Choroid plexus epithelial cell (primary cell): ENCODE measurements around the gene NCOR2.

Experiments used
- DNase-seq: peaks from one replicate; pipeline ENCODE4 v3.0.0-alpha.2; 2010; ENCODE audit warnings: low read depth
- H3K4me3 ChIP-seq: 2 replicates; pipeline ENCODE4 v1.5.1; 2011; ENCODE audit warnings: low read depth, mild to moderate bottlenecking, control low read depth, low read length, moderate library complexity
- TF ChIP-seq, protein P1 (sequence below): conservative IDR thresholded peaks from 2 replicates; pipeline ENCODE4 v1.5.1; 2011; ENCODE audit warnings: low read depth, mild to moderate bottlenecking, control low read depth, inconsistent platforms, low read length, moderate library complexity

Gene NCOR2

DNA sequence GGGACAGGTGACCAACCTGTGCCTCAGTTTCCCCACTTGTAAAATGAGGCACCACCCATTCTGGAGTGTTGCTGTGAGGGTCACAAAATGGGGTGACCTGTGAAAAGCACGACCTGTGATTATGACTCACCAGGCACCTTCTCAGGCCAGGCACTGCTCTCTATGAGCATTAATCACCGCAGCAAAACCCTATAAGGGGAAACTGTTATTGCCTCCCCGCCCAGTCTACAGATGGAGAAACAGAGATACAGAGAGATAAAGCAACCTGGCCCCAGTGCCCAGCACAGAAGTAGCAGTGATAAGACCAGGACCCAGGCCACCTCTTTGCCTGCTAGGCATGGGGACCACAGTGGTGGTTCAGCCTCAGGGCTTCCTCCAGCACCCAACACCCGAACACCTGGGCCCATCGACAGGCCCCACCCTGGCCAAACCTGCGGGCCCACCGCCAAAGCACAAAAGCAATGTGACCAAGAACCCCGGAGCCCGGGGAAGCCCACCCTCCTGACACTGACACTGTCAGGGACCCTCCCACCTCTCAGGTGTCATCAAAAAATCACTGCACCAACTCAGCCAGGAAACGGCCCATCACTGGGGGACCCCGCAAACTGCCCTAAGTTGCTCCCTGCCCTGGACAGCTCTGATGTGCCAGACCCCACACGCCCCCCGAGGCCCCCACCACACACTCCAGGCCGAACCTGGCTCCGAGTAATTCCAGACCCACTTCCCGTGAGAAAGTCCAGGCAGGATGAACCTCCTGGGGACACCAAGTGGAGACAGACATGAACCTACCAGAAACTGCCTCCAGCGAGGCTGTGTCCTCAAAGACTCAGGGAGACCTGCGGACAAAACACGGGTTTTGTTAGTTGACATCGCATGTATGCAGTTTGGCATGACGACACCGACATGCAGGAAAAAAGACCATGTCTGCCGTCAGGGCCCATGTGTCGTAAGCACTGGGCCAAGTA, 32.4 kb downstream of the NCOR2 start:
- TF ChIP-seq, protein P1, sequence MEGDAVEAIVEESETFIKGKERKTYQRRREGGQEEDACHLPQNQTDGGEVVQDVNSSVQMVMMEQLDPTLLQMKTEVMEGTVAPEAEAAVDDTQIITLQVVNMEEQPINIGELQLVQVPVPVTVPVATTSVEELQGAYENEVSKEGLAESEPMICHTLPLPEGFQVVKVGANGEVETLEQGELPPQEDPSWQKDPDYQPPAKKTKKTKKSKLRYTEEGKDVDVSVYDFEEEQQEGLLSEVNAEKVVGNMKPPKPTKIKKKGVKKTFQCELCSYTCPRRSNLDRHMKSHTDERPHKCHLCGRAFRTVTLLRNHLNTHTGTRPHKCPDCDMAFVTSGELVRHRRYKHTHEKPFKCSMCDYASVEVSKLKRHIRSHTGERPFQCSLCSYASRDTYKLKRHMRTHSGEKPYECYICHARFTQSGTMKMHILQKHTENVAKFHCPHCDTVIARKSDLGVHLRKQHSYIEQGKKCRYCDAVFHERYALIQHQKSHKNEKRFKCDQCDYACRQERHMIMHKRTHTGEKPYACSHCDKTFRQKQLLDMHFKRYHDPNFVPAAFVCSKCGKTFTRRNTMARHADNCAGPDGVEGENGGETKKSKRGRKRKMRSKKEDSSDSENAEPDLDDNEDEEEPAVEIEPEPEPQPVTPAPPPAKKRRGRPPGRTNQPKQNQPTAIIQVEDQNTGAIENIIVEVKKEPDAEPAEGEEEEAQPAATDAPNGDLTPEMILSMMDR: no peak
- no peak for DNase-seq
- no peak overlapping the region for H3K4me3 ChIP-seq

DNA sequence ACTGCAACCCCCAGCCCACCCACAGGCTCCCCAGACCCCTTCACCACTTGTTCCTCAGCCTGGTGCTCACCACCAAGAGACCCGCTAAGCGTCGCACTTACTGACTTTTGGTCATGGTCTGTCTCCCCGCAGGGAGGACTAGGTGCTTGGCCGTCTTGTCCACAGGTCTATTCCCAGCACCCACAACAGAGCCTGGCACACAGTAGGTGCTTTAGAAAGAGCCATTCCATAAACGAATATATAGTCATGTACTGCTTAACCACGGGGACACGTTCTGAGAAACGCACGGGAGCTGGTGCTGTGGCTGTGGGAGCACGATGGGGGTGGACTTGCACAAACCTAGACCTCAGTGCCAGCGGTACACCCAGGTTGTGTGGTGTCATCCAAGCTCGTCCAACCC, 34.0 kb downstream of the NCOR2 start:
- H3K4me3 ChIP-seq: no peak overlapping the region
- TF ChIP-seq, protein P1: no peak
- DNase-seq: no peak

DNA sequence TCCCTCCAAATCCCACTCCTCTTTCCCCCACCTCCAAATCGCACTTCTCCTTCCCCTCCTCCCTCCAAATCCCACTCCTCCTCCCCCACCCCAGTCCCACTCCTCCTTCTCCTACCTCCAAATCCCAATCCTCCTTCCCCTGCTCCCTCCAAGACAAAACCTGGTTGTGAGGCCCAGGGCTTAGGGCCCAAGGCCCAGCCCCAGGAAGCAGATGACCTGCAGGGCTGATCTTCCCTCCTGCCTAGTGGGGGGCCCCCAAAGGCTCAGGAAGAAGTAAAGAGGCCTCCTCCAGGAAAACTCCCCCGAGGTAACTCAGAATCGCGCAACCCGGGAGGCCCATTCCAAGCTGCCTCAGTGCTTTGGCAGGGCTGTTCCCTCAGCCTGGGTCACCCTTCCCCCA, 34.4 kb downstream of the NCOR2 start:
- no peak overlapping the region for H3K4me3 ChIP-seq
- TF ChIP-seq, protein P1: no peak
- DNase-seq: no peak

DNA sequence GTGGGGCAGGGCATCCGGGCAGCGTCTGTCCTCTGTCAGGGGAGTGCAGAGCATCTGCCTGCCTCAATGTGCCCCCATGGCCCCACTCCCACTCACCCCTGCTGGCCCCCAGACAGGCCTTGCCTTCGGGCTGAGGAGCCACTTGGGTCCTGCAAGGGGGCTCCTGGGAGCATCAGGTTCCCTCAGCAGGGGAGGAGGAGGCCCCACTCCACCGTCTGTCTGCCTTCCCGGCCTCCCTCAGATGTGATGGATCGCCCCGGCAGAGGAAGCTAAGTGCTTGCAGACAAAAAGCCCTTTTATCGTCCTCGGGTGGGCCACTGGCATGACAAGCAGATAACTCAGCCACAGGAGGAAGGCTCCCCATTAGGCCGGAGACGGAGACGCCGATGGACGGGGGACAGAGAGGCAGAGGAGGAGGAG, 35.1 kb downstream of the NCOR2 start:
- TF ChIP-seq, protein P1: no peak
- H3K4me3 ChIP-seq: no peak overlapping the region
- no peak for DNase-seq

DNA sequence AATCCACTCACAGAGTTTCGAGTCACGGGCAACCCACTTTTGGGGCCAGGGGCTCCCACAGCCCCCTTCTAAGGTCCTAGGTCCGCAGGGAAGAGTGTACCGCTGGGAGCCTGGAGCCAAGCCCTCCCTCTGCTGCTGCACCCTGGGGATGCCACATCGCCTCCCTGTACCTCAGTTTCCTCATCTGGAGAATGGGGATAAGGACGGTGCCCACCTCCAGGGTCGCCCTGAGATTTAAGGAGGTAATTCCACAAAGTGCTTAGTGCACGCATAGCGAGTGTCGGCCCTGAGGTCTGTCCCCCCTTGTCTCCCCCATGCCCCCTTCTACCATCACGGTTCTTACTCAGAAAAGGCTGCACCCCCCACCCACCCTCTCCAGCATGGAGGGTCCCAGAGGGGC, 35.5 kb downstream of the NCOR2 start:
- no peak overlapping the region for H3K4me3 ChIP-seq
- TF ChIP-seq, protein P1: no peak
- no peak for DNase-seq

DNA sequence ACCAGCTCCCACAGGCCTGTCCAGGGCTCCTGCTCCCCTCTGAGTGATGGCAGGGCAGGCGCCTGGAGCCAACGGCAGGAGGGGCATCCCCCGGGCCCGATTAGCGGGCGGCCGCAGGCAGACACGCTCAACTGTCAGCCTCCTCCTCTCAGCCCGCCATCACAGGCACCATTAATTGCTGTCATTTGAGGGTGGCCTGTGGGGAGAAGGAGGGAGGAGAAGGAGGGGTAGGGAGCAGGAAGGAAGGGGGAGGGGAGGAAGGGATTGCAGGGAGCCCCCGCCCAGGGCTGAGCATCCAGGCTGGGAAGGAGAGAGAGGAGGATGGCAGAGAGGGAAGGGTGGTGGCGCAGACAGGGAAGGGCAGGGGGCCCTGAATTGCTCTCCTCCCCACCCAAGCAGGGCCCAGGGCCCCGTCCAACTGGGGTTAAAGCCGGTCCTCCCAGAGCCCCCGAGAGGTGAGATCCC, 36.1 kb downstream of the NCOR2 start:
- no peak for DNase-seq
- TF ChIP-seq, protein P1: no peak
- no peak overlapping the region for H3K4me3 ChIP-seq
